C4-2B (cell line): ENCODE measurements around the gene BID.

ENCODE experiments used
- H3K27ac ChIP-seq: fragments of 450-650 bp; 2 replicates; pipeline ENCODE4 v1.5.1; 2017
- CTCF ChIP-seq: fragments of 450-650 bp; conservative IDR thresholded peaks from 2 replicates; pipeline ENCODE4 v1.5.1; 2017; ENCODE audit warnings: mild to moderate bottlenecking
- ZFX ChIP-seq: fragments of 450-650 bp; IDR thresholded peaks from 2 replicates; pipeline ENCODE4 v1.6.1; 2017

BID gene

GRCh38 chr22:17726928-17727897, 47.1 kb downstream of the BID start:
- TF ChIP-seq CTCF = no peak
- TF ChIP-seq ZFX = no peak
- no peak overlapping the region for H3K27ac ChIP-seq

DNA sequence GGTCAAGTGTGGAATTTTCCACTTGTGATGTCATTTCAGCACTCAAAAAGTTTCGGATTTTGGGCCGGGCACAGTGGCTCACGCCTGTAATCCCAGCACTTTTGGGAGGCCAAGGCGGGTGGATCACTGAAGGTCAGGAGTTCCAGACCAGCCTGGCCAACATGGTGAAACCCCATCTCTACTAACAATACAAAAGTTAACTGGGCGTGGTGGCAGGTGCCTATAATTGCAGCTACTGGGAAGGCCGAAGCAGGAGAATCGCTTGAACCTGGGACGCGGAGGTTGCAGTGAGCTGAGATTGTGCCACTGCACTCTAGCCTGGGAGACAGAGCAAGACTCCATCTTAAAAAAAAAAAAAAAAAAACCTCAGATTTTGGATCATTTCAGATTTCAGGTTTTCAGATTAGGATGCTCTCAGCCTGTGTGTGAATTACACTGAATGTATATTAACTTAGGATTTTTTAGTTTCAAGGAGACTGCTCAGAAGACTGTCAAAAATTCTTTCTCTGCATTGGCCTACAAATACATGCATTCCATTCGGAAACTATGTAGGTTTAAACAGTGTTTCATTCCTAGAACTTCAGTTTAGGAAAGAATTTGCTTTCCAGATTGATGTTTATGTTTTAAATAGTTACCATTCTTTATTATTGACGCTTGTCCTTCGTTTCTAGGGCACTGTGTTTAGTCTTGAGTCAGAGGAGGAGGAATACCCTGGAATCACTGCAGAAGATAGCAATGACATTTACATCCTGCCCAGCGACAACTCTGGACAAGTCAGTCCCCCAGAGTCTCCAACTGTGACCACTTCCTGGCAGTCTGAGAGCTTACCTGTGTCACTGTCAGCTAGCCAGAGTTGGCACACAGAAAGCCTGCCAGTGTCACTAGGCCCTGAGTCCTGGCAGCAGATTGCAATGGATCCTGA, 48.0 kb downstream of the BID start:
- no peak overlapping the region for H3K27ac ChIP-seq
- TF ChIP-seq ZFX (no peak), CTCF (no peak)

DNA sequence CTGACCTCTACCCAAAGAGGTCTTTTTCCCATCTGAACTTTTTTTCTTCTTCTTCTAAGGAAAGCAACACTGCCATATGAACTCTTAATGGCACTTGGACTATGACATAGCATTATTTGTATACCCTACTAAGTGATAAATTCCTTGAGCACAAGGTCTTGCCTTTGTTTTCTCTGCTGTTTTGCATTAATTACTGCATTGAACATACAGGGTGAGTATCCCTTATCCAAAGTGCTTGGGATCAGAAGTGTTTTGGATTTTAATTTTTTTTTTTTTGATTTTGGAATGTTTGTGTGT, 48.8 kb downstream of the BID start:
- TF ChIP-seq CTCF = no peak
- TF ChIP-seq ZFX = no peak
- H3K27ac ChIP-seq = no peak overlapping the region

DNA sequence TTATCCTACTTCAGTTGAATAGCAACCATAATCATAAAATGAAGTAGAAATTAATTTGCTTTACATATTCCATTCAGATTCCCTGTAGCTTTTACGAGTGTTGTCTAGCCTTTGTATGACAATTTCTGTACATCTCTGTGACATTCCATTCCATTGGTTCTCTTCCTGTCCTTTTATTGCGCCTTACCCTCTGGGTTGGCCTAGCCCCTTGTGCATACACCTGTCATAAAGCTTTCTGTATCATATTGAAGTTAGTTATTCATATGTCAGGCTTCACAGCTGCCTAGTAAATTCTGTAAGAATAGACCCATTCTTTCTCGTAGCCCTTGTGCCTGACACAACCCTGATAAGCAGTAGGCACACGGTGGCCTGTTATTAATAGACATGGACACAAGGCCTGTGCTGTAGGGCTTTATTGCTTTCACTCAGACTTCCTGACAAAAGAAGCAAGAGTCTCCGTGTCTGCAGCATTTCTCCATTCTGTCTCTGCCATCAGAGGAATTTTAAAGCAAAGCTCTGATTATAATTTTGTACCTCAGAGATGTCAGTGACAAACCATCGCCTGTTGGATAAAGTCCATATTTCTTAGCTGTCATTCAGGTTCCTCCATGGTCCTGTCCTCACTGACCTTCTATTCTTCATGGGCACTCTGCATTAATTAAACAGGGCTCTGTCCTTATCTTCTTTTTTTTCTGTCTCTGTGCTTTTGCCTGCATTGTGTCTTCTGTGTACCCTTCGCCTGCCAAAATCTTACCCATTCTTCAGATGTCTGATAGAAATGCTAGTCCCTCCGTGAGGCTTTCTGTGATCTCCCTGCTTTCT, 49.4 kb downstream of the BID start:
- no peak overlapping the region for H3K27ac ChIP-seq
- TF ChIP-seq CTCF (no peak), ZFX (no peak)

DNA sequence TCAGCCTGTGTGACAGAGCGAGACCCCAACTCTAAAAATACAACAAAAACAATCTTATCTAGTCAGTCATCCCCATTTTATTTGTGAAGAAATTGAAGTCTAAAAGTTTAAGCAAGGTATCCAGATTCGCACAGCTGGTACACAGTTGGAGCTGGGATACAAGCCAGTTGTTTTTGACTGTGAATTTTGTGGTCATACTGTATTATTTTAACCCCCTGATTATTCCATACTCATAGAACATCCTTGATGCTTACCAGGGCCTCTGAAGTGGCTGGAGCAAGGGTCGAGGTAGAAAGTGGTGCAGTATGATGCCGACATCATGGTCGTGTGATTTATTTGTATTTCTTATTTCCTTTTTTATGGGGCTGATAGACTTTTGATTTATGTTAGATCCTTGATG, 50.0 kb downstream of the BID start:
- TF ChIP-seq CTCF (no peak), ZFX (no peak)
- H3K27ac ChIP-seq = no peak overlapping the region

DNA sequence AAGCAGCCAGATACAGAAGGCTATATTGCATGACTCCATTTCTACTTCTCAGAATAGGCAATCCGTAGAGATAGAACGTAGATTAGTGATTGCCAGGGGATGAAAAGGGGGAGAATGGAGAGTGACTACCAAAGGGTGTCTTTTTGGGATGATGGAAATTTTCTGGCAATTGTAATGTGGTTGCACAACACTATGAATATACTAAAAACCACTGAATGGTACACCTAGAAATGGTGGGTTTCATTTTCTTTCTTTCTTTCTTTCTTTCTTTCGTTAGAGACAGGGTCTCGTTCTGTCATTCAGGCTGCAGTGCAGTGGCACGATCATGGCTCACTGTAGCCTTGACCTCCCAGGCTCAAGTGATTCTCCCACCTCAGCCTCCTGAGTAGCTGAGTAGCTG, 54.4 kb downstream of the BID start:
- H3K27ac ChIP-seq = no peak overlapping the region
- TF ChIP-seq CTCF = no peak
- no peak for TF ChIP-seq ZFX
